Loucy (cell line): ENCODE measurements around the gene IGSF10.

Experiments
- CTCF ChIP-seq: fragments of 200-600 bp; sonication (generic); conservative IDR thresholded peaks from 2 replicates; pipeline ENCODE4 v1.5.1; 2014; ENCODE audit warnings: mild to moderate bottlenecking, antibody characterized with exemption, low read length
- EZH2phosphoT487 ChIP-seq: fragments of 200-600 bp; IDR thresholded peaks from 2 replicates; pipeline ENCODE4 v1.6.1; 2018; ENCODE audit warnings: antibody characterized with exemption, mild to moderate bottlenecking, moderate library complexity, borderline replicate concordance

- TF ChIP-seq CTCF (peak; percentile 97), EZH2phosphoT487 (no peak)
Measured at GRCh38 chr3:151468284-151468917, 7.5 kb upstream of the IGSF10 start.
